ENCODE results near the gene ATG5.

- TF ChIP-seq POLR2A (IDR thresholded peaks at IDR 0.05) (no peak), CTCF (IDR thresholded peaks at IDR 0.05) (no peak)
Measured at GRCh38 chr6:106199331-106199730, 126.2 kb downstream of the ATG5 start.

Measured in heart left ventricle (tissue), 13 donors.